IMR-90 (cell line): ENCODE results near the gene DYNC2H1. TPM values are rescaled to one million over a fixed set of nuclear protein-coding genes. Genes with fewer than 3 reads are reported as not detected.
A peak's percentile ranks its signal among the peaks of the same experiment; 100 is the strongest.

ENCODE experiments used
- ATAC-seq: fragments of 200-7000 bp; cut with Tn5 transposase; 2 replicates; pipeline ENCODE4 v1.9.1; 2020; ENCODE audit warnings: low read depth, mild to moderate bottlenecking, moderate library complexity
- Bru-seq: library from RNA; stranded (reverse); fragments of 400-500 nt; gene quantifications from one replicate; lab custom pipeline; 2021; lab: Mats Ljungman, UMichigan
- BruChase-seq, 2 experiments: library from RNA; stranded (reverse); fragments of 400-500 nt; gene quantifications; one replicate each; lab custom pipeline; 2021; lab: Mats Ljungman, UMichigan
- BruUV-seq: library from RNA; stranded (reverse); fragments of 400-500 nt; replicated peaks from 2 replicates; lab custom pipeline; 2021; lab: Mats Ljungman, UMichigan
- CTCF ChIA-PET: fragments of 300-600 bp; formaldehyde crosslinking; extraction: SDS; loops from one replicate; lab custom pipeline; 2021; ENCODE audit warnings: antibody characterized with exemption; lab: Yijun Ruan, JAX
- POLR2A ChIA-PET: fragments of 300-600 bp; sonication (Branson Sonifier 250); formaldehyde crosslinking; loops from one replicate; lab custom pipeline; 2022; ENCODE audit warnings: antibody characterized with exemption; ENCODE audit not compliant: unreplicated experiment; lab: Charles Lee
- DNase-seq: peaks from one replicate; pipeline ENCODE4 v3.0.0; 2013
- H2AFZ ChIP-seq: replicated peaks from 2 replicates; pipeline ENCODE3; 2013; ENCODE audit warnings: low read length, mild to moderate bottlenecking; ENCODE audit not compliant: poor library complexity
- H2AK5ac ChIP-seq: 2 replicates; pipeline ENCODE4 v1.6.1; 2013; ENCODE audit warnings: low read depth, low read length, inconsistent platforms
- H2AK9ac ChIP-seq: replicated peaks from 2 replicates; pipeline ENCODE3; 2013; ENCODE audit warnings: mild to moderate bottlenecking, low read depth, low read length, moderate library complexity; ENCODE audit not compliant: poor library complexity
- H2BK120ac ChIP-seq: 2 replicates; pipeline ENCODE4 v1.6.1; 2013; ENCODE audit warnings: low read depth, low read length, inconsistent platforms
- H2BK15ac ChIP-seq: 3 replicates; pipeline ENCODE4 v1.6.1; 2013; ENCODE audit warnings: low read depth, low read length, inconsistent platforms
- H2BK20ac ChIP-seq: 2 replicates; pipeline ENCODE4 v1.6.1; 2013; ENCODE audit warnings: low read depth, mild to moderate bottlenecking, inconsistent platforms, low read length, moderate library complexity
- H2BK5ac ChIP-seq: 2 replicates; pipeline ENCODE4 v1.6.1; 2013; ENCODE audit warnings: mild to moderate bottlenecking, low read depth, low read length, inconsistent platforms; ENCODE audit not compliant: poor library complexity, severe bottlenecking
- H3K14ac ChIP-seq: replicated peaks from 2 replicates; pipeline ENCODE4 v1.6.1; 2013; ENCODE audit warnings: low read depth, low read length, inconsistent platforms
- H3K18ac ChIP-seq: 2 replicates; pipeline ENCODE4 v1.6.1; 2013; ENCODE audit warnings: low read depth, low read length, control low read depth
- H3K23ac ChIP-seq: 2 replicates; pipeline ENCODE4 v1.6.1; 2013; ENCODE audit warnings: low read depth, low read length, inconsistent platforms
- H3K27ac ChIP-seq: 2 replicates; pipeline ENCODE4 v1.5.1; 2013; ENCODE audit warnings: mild to moderate bottlenecking, control low read depth, low read length; ENCODE audit not compliant: insufficient read depth
- H3K27me3 ChIP-seq: 2 replicates; pipeline ENCODE4 v1.6.1; 2013; ENCODE audit warnings: low read length; ENCODE audit not compliant: control insufficient read depth, insufficient read depth
- H3K36me3 ChIP-seq: 2 replicates; pipeline ENCODE4 v1.6.1; 2013; ENCODE audit warnings: low read length, mixed read lengths; ENCODE audit not compliant: control insufficient read depth, insufficient read depth
- H3K4ac ChIP-seq: 2 replicates; pipeline ENCODE4 v1.6.1; 2013; ENCODE audit warnings: low read depth, low read length, inconsistent platforms
- H3K4me1 ChIP-seq: 2 replicates; pipeline ENCODE4 v1.6.1; 2013; ENCODE audit warnings: low read length, mixed read lengths; ENCODE audit not compliant: control insufficient read depth, insufficient read depth
- H3K4me2 ChIP-seq: 2 replicates; pipeline ENCODE4 v1.6.1; 2013; ENCODE audit warnings: low read depth, mild to moderate bottlenecking, control low read depth, low read length, moderate library complexity
- H3K4me3 ChIP-seq: 2 replicates; pipeline ENCODE4 v1.5.1; 2013; ENCODE audit warnings: low read depth, mild to moderate bottlenecking, control low read depth, low read length, moderate library complexity; ENCODE audit not compliant: insufficient read depth
- H3K56ac ChIP-seq: 2 replicates; pipeline ENCODE4 v1.6.1; 2013; ENCODE audit warnings: low read length, inconsistent platforms; ENCODE audit not compliant: insufficient read depth; ENCODE audit errors: extremely low read depth
- H3K79me1 ChIP-seq, 2 experiments: 2 replicates each; pipeline ENCODE4 v1.6.1; 2013; ENCODE audit warnings: low read length in 2 of 2, inconsistent platforms in 1 of 2, low read depth in 1 of 2
- H3K9ac ChIP-seq: 2 replicates; pipeline ENCODE4 v1.6.1; 2013; ENCODE audit warnings: low read depth, low read length, control low read depth
- H3K9me1 ChIP-seq: 2 replicates; pipeline ENCODE4 v1.6.1; 2013; ENCODE audit warnings: low read length, inconsistent platforms; ENCODE audit not compliant: insufficient read depth
- H3K9me3 ChIP-seq: 2 replicates; pipeline ENCODE4 v1.6.1; 2013; ENCODE audit warnings: low read length; ENCODE audit not compliant: control insufficient read depth, insufficient read depth
- H4K20me1 ChIP-seq: 2 replicates; pipeline ENCODE4 v1.6.1; 2013; ENCODE audit warnings: low read length, inconsistent platforms; ENCODE audit not compliant: insufficient read depth
- H4K5ac ChIP-seq: 2 replicates; pipeline ENCODE4 v1.6.1; 2013; ENCODE audit warnings: mild to moderate bottlenecking, low read depth, low read length, control low read depth
- H4K8ac ChIP-seq, 2 experiments: 2 replicates each; pipeline ENCODE4 v1.6.1; 2013; ENCODE audit warnings: low read depth in 2 of 2, low read length in 2 of 2, control low read depth in 1 of 2, inconsistent platforms in 1 of 2
- H4K91ac ChIP-seq: 2 replicates; pipeline ENCODE4 v1.6.1; 2013; ENCODE audit warnings: low read depth, low read length, inconsistent platforms; ENCODE audit not compliant: insufficient read depth
- FOS ChIP-seq: fragments of 150-350 bp; IDR thresholded peaks from 2 replicates; pipeline ENCODE4 v1.6.1; 2016; ENCODE audit warnings: low read depth, low read length
- MAFK ChIP-seq: IDR thresholded peaks from 2 replicates; pipeline ENCODE4 v1.6.1; 2012; ENCODE audit warnings: low read depth, low read length, improper control_type of control experiment
- MXI1 ChIP-seq: IDR thresholded peaks from 2 replicates; pipeline ENCODE4 v1.6.1; 2012; ENCODE audit warnings: low read depth, mild to moderate bottlenecking, low read length, moderate library complexity, borderline replicate concordance
- NFE2L2 ChIP-seq: fragments of 150-350 bp; IDR thresholded peaks from 2 replicates; pipeline ENCODE4 v1.6.1; 2016; ENCODE audit warnings: low read depth, mild to moderate bottlenecking, low read length
- POLR2A ChIP-seq: IDR thresholded peaks from 2 replicates; pipeline ENCODE4 v1.6.1; 2012; ENCODE audit warnings: mild to moderate bottlenecking, low read depth, low read length
- RAD21 ChIP-seq: IDR thresholded peaks from 2 replicates; pipeline ENCODE4 v1.6.1; 2012; ENCODE audit warnings: low read length, improper control_type of control experiment
- RCOR1 ChIP-seq: IDR thresholded peaks from 2 replicates; pipeline ENCODE4 v1.6.1; 2012; ENCODE audit warnings: mild to moderate bottlenecking, low read length, improper control_type of control experiment; ENCODE audit not compliant: insufficient replicate concordance
- RFX5 ChIP-seq: IDR thresholded peaks from 2 replicates; pipeline ENCODE4 v1.8.0; 2012; ENCODE audit warnings: low read depth, mild to moderate bottlenecking, low read length, moderate library complexity
- SMC3 ChIP-seq: fragments of 150-350 bp; IDR thresholded peaks from 2 replicates; pipeline ENCODE4 v1.6.1; 2016; ENCODE audit warnings: low read depth, mild to moderate bottlenecking, antibody characterized with exemption, low read length, moderate library complexity
- WGBS, 2 experiments: methylation state at CpG; one replicate each; pipeline versions ENCODE4 v1.1.5 to v1.1.7; 2013; ENCODE audit warnings: missing lambda C conversion rate in 2 of 2; ENCODE audit not compliant: insufficient read length in 1 of 2; ENCODE audit errors: extremely low coverage in 2 of 2; 5-methylcytosine and 5-hydroxymethylcytosine counted together
- dilution Hi-C: fragments of 300-500 bp; cut with HindIII; formaldehyde crosslinking; loops from one replicate; pipeline ENCODE4 v1.14.3; 2018; ENCODE audit warnings: low sequenced_read_pairs; ENCODE audit not compliant: unreplicated experiment
- in situ Hi-C: fragments of 300-500 bp; cut with MboI; formaldehyde crosslinking; loops from 3 replicates; pipeline ENCODE4 v1.14.3; 2019; ENCODE audit warnings: low sequenced_read_pairs, inconsistent platforms, mixed read lengths
- intact Hi-C: fragments of 100-400 bp; cut with micrococcal nuclease; formaldehyde crosslinking; loops from 2 replicates; pipeline ENCODE4 v1.10.0; 2022
- long read RNA-seq: library from polyadenylated mRNA; unstranded; transcript quantifications from one replicate; pipeline ENCODE4 v2.0.0, GENCODE V29; 2021; ENCODE audit not compliant: unreplicated experiment
- polyA plus RNA-seq, 3 experiments: library from polyadenylated mRNA; depleted of rRNA; stranded (reverse); fragments of >200 nt; gene quantifications; 2 replicates each; pipeline ENCODE4 v1.2.3, GENCODE V29; 2012; ENCODE audit warnings: low replicate concordance in 1 of 3
- total RNA-seq: library from RNA; depleted of rRNA; stranded (reverse); fragments of >200 nt; gene quantifications from 2 replicates; pipeline ENCODE4 v1.2.3, GENCODE V29; 2012; rRNA removed
- TF ChIP-seq, protein P1 (sequence below): conservative IDR thresholded peaks from 2 replicates; pipeline ENCODE4 v1.5.1; 2012; ENCODE audit warnings: mild to moderate bottlenecking, low read depth, low read length, improper control_type of control experiment
- TF ChIP-seq, protein P2 (sequence below): fragments of 150-350 bp; IDR thresholded peaks from 2 replicates; pipeline ENCODE4 v1.6.1; 2016; ENCODE audit warnings: low read depth, mild to moderate bottlenecking, low read length, moderate library complexity, borderline replicate concordance

Gene DYNC2H1
- total RNA-seq (21.0 and 25.3 TPM in 2 replicates), polyA plus RNA-seq (2012; rRNA removed) (4.3 and 5.7 TPM in 2 replicates), Bru-seq, nascent RNA (percentile 59 among the genes with signal in this experiment), BruChase-seq, experiment 1, labeled RNA remaining after a 6-hour chase (percentile 49 among the genes with signal in this experiment), BruChase-seq, experiment 2, labeled RNA remaining after a 2-hour chase (percentile 57 among the genes with signal in this experiment)
- polyA plus RNA-seq (2012; cell fraction: cytosol; rRNA removed): 1.2 and 1.4 TPM in 2 replicates
- polyA plus RNA-seq (2012; cell fraction: nucleus; rRNA removed; ENCODE audit: low replicate concordance): 1.4 and 17.0 TPM in 2 replicates
- long read RNA-seq, partial matches to known transcripts: 8 of 9 reads
- long read RNA-seq, other reads (novel, unspliced or antisense): 1 of 9 reads

DNA sequence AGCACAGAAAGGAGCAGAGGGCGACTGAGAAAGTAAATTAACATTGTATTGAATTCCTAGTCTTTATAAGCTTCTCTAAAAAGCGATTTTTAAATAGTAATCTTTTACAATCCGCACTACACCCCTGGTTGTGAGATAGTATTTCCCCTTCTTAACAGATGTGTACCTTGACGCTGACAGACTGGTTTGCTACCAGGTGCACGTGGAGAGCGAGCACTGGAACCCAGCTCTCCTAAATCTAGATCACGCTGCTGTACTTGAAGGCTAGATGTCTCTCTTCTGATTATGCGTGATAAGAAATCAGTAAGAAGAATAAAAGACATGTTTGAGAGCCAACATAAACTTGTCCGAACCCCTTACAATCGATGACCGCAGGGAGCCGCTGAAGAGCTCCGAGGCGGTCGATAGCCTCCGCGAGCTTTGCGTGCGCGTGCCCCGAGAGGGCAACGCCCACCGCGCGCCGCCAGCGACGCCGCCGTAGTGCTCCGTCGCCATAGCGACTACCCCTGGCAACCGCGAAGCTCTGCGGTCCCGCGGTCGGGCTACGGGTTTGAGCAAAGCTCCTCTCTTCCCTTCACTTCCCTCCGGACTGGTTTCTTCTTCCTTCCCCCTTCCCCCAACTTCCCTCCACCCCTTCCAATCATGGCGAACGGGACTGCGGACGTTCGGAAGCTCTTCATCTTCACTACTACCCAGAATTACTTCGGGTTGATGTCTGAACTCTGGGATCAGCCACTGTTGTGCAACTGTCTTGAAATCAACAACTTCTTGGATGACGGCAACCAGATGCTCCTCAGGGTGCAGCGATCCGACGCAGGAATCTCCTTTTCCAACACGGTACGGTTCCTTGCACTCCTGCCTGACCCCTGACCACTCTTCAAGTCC, at the start of gene DYNC2H1:
DYNC2H1 (plus strand) TSS at position 494 of the 885 bp plus-strand sequence; CDS start at position 643, 149 bp downstream.
- intact Hi-C loops (loop anchor here (5.0 kb wide), 1 partner anchor 493 kb away; no protein-coding TSS in a partner anchor), dilution Hi-C loops (no loop called here), in situ Hi-C loops (no loop called here)
- no peaks in the 10 kb centered on the region for H3K9me1 ChIP-seq
- peak; percentile 94 for ATAC-seq
- peaks cover 4% of the 10 kb centered on the region; the same call in 1 of the 2 replicates for H3K27me3 ChIP-seq
- peak within 1 kb of the TSS; percentile 50 to 99 for H4K8ac ChIP-seq
- H3K56ac ChIP-seq: peak within 1 kb of the TSS; percentile 92
- H3K9me3 ChIP-seq: no peaks in the 10 kb centered on the region
- peak within 1 kb of the TSS; percentile 62 for H3K18ac ChIP-seq
- WGBS, 2 experiments: 0% methylated on average over 2 of the region's 53 CpGs; no CpG with 5 or more reads in 1 of the 2 experiments
- ChIA-PET CTCF (interaction anchor here (0.5 to 1.3 kb wide), 14 partner anchors 8 to 770 kb away, joined by 3 to 10 read pairs (median 3); partner anchors contain the start of gene DCUN1D5), POLR2A (no interaction called here)
- H2BK20ac ChIP-seq: peak within 1 kb of the TSS; percentile 77; the same call in 1 of the 2 replicates
- H3K23ac ChIP-seq: peak within 1 kb of the TSS; percentile 84
- no peaks in the 10 kb centered on the region for H3K4me1 ChIP-seq
- H3K79me1 ChIP-seq: peaks cover 5 to 10% of the 10 kb centered on the region in 2 experiments; a peak in 2 of 4 replicates
- H4K20me1 ChIP-seq: no peaks in the 10 kb centered on the region
- H4K5ac ChIP-seq: peak within 1 kb of the TSS; percentile 73
- peak within 1 kb of the TSS; percentile 99 for H3K14ac ChIP-seq
- H2AK5ac ChIP-seq: no peak within 1 kb of the TSS
- peak; percentile 91 for DNase-seq
- peak within 1 kb of the TSS; percentile 94 for H3K4me2 ChIP-seq
- H3K9ac ChIP-seq: peak within 1 kb of the TSS; percentile 93
- H3K4ac ChIP-seq: peak within 1 kb of the TSS; percentile 95
- peak within 1 kb of the TSS; percentile 91 for H2BK120ac ChIP-seq
- BruUV-seq: no TSS peak
- peak within 1 kb of the TSS; percentile 50; the same call in 1 of the 3 replicates for H2BK15ac ChIP-seq
- peak within 1 kb of the TSS; percentile 19 for H2AK9ac ChIP-seq
- peak within 1 kb of the TSS; percentile 96 for H2AFZ ChIP-seq
- peak within 1 kb of the TSS; percentile 68 for H4K91ac ChIP-seq
- peak within 1 kb of the TSS; percentile 41 for H2BK5ac ChIP-seq
- H3K27ac ChIP-seq: peak within 1 kb of the TSS; percentile 79
- peak within 1 kb of the TSS; percentile 71 for H3K4me3 ChIP-seq
- no peaks in the 10 kb centered on the region for H3K36me3 ChIP-seq
- no peak for TF ChIP-seq POLR2A
- TF ChIP-seq SMC3: peak; percentile 38
- TF ChIP-seq RCOR1: no peak
- TF ChIP-seq MAFK: no peak
- TF ChIP-seq RAD21: peak; percentile 22; the same call in 1 of the 2 replicates
- TF ChIP-seq, protein P1, sequence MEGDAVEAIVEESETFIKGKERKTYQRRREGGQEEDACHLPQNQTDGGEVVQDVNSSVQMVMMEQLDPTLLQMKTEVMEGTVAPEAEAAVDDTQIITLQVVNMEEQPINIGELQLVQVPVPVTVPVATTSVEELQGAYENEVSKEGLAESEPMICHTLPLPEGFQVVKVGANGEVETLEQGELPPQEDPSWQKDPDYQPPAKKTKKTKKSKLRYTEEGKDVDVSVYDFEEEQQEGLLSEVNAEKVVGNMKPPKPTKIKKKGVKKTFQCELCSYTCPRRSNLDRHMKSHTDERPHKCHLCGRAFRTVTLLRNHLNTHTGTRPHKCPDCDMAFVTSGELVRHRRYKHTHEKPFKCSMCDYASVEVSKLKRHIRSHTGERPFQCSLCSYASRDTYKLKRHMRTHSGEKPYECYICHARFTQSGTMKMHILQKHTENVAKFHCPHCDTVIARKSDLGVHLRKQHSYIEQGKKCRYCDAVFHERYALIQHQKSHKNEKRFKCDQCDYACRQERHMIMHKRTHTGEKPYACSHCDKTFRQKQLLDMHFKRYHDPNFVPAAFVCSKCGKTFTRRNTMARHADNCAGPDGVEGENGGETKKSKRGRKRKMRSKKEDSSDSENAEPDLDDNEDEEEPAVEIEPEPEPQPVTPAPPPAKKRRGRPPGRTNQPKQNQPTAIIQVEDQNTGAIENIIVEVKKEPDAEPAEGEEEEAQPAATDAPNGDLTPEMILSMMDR: peak; percentile 59
- TF ChIP-seq NFE2L2: no peak
- TF ChIP-seq MXI1: peak; percentile 97
- no peak for TF ChIP-seq RFX5
- TF ChIP-seq, protein P2, sequence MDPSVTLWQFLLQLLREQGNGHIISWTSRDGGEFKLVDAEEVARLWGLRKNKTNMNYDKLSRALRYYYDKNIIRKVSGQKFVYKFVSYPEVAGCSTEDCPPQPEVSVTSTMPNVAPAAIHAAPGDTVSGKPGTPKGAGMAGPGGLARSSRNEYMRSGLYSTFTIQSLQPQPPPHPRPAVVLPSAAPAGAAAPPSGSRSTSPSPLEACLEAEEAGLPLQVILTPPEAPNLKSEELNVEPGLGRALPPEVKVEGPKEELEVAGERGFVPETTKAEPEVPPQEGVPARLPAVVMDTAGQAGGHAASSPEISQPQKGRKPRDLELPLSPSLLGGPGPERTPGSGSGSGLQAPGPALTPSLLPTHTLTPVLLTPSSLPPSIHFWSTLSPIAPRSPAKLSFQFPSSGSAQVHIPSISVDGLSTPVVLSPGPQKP: no peak
- no peak for TF ChIP-seq FOS
